GM19351 (cell line): ENCODE measurements around the gene ZFHX2.
A peak's percentile ranks its signal among the peaks of the same experiment; 100 is the strongest.

ENCODE experiments used
- ATAC-seq: cut with Tn5 transposase; IDR thresholded peaks from one replicate; pipeline ENCODE4 v1.9.1; 2021; ENCODE audit warnings: mild to moderate bottlenecking, moderate library complexity; ENCODE audit not compliant: unreplicated experiment

Gene ZFHX2

DNA sequence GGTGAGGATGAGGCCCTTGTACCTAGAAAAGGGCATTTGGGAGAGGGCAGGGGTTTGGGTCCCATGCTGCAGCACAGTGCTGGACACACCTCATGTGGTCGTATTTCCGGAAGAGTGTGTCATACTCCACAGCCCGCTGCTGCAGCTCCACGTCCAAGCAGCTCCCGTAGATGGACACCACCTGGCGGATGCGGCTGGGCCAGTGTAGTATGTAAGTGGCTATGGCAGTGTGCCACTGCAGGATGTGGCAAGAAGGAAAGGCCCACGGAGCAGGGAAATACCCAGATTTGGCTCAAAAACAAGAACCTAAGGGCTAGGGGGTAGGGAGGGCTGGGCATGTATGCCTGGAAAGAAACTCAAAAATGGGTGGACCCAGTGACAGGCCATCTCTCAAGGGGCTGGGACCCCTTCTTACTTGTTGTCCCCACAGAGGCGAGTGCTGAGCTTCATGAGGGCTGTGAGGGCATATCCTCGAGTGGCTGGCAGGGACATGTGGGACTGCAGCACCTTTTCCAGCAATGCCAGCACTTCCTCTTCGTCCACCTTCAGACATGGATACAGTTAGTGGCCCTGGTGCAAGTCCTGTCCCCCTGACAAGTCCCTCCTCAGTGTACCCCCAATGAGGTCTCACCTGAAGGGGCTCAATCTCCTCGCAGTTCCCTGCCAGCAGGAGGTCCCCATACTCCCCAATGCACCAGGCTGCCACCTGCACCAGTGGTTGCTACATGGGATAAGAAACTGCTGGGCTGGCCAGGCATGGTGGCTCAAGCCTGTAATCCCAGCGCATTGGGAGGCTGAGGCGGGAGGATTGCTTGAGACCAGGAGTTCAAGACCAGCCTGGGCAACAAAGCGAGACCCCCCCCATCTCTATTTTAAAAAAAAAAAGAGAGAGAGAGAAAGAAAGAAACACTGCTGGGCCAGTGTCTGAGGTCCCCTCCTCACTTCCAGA, 10.6 kb upstream of the ZFHX2 start:
- ATAC-seq: no peak

DNA sequence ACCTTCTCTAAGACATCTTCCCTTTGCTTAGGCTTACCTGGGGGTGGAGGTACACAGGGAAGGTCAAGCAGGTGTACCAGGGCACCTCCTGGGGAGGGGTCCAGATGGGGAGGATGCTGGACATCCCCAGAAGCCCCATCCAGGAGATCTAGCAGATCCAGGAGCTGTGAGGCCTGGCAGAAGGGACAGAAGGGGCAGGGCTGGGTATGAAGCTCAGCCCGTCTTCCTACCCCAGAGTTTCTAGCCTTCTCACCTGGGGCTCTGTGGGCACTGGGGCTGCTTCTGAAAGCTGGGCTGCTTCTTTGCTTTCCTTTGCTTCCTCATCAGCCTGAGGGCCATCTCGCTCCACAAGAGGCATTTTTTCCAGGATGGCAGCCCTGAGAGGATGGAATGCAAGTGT, 9.7 kb upstream of the ZFHX2 start:
- ATAC-seq: no peak

DNA sequence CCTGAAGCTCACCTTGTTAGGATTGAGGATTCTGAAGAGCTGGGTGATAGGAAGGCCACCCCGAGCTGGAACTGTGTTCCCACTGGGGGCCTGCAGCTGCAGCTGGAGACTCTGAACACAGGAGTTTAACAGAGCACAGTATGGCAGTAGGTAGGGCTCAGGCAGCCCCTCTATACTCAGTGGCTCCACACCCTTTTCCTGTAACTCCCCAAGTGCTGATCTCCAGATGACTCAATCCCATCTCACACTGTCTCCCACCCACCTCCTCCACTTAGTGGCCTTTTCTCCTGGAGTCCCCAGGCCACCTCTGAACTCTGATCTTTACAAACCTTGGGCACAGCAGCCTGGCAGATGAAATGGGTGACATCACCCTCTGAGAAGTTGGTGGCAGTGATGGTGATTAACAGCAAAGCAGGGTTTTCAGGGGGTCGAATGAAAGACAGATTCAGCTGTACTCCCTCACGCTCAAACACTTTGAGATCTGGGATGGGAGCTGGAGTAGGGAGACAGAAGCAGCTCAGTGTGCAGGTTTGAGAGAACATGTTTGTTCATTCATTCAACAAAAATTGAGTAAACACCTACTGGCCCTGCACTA, 8.5 kb upstream of the ZFHX2 start:
- no peak for ATAC-seq

DNA sequence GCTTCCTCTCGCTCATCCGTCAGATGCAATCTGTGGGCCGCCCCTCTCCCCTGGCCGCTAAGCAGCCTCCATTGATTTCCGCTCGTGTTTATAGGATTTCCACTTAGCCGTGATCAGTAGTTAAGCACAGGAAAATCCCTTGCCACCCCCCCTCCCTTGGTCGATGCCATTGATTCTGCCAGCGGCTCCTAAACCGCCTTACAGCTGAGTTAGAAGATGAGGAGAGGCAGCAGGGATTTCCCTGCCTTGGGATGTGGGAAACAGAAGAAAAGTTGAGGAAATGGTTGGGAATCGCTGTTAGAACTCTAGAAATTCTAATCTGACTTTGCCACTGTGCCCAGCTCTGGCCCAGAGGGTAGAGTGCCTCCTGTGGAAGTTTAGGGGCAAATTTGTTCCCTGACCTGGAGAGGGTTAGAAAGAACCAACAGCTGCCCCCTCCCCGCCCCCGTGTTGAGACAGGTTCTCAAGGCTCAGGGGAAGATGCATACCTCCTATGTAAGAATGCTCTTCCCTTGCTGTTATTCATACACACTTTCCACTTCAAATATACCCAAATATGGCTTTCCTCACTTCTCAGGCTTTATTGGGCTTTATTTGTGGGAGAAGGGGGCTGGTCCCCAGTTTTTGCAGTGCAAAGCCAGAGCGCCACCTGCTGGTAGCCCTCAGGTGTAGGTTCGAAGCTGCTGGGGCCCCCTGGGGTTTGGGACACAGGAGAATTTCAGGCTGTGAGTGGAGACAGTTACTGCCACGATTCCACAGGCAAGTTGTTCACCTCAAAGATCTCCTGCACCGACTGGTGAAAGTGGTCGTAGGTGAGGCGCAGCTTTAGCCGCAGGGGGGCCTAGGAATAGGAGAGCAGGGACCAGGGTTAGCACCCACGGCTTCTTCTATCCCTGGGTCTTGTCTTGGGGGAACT, 7.7 kb upstream of the ZFHX2 start:
- no peak for ATAC-seq

- no peak for ATAC-seq
These were observed 6.9 kb upstream of the ZFHX2 start for GRCh38 chr14:23558346-23559009.

- no peak for ATAC-seq
These were observed 6.4 kb upstream of the ZFHX2 start for GRCh38 chr14:23557946-23558345.

- ATAC-seq: no peak
These were observed 6.0 kb upstream of the ZFHX2 start for GRCh38 chr14:23557521-23557920.

GRCh38 chr14:23556700-23557440, 5.3 kb upstream of the ZFHX2 start:
- ATAC-seq: no peak

DNA sequence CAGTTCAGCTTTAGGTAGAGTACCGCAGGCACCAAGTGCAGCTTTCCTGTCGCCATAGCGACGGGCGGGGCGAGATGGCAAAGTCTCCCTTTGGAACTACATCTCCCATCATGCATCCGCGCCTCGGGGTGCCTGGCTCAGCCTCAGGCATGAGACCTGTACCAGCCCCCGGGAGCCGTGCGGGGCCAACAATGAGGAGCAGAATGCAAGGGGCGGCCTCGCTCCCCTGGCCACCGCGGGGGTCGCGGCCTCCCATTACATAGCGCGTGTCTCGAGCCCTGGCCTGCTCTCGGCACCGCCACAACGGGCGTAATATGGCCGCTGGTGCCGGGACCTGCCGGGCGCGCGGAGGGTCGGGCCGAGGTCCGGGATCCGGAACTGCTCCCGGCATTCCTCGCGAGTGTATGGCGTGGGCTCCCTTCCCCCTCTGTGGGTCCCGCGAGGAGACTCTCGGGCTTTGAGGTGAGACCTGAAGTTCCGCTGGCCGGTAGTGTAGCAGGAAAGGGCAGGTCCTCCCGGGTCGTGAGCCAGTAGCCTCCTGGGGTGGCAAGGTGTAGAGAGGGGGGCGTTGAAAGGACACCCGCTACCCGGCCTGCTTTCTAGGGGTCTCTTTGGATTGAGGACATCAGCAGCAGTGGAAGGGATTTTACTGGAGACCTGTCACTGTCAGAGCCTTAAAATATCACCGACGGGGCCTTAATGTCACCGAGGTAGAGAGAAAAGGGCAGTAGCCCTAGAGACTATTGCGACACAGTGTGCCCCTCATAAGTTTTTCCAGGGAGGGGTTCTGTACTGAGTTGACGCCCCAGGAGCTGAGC, 4.5 kb upstream of the ZFHX2 start, which contains the start of gene THTPA:
Gene THTPA (plus strand): TSS at position 390 of the 818 bp plus-strand sequence. CDS start 487 bp downstream, outside the sequence.
- peak; percentile 82 for ATAC-seq

GRCh38 chr14:23555533-23555881, 3.9 kb upstream of the ZFHX2 start:
- peak; percentile 2 for ATAC-seq

DNA sequence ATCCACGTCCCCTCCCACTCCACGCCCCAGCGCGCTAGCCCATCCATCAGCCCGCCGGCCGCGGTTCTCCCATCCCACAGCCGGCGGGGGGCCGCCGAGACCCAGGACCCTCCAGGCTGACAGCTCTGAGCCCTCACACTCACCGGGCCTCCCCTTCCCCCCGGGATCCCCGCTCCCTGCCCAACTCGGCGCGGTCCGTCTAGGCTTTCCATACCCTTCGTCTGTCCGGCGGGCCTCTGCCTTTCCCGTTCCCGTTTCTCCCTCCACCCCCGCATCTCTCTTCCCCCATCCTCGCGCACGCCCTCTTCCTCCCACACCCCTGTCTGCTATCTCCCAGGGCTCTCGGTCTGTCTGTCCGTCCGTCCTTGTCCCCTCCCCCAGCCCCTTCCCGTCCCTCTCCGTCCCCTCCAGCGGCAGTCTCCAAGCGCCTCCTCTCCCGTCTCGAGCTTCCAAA, 726 bp downstream of the ZFHX2 start:
- no peak for ATAC-seq

DNA sequence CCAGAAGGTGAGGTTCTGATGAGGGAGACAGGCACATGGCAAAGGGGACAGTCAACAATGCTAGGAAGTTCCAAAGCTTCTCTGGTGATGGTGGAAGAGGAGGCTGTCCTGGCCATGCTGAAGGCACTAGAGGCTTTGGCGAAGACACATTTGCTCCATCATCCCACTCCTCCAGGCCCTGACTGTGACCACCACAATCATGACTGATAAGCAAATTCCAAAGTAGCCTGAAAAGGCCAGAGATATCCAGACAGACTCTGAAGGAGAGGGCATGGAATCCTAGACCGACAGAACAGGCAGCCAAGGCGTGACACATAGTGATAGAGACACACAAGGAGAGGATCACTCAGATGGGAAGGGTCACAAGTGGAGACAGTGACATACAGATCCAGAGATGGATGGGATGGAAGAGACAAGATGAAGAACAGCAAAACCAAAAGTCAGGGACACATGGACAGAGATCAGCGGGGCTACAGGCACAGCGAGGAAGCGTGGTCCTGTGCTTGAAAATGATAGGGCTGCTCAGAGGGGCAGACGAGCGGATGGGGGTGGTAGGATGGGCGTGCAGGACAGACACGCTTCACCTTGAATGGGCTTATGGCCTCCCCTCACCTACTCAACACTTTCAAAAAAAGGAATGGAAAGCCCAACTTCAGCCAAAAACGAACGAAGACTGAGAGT, 1.3 kb downstream of the ZFHX2 start:
- ATAC-seq: no peak

DNA sequence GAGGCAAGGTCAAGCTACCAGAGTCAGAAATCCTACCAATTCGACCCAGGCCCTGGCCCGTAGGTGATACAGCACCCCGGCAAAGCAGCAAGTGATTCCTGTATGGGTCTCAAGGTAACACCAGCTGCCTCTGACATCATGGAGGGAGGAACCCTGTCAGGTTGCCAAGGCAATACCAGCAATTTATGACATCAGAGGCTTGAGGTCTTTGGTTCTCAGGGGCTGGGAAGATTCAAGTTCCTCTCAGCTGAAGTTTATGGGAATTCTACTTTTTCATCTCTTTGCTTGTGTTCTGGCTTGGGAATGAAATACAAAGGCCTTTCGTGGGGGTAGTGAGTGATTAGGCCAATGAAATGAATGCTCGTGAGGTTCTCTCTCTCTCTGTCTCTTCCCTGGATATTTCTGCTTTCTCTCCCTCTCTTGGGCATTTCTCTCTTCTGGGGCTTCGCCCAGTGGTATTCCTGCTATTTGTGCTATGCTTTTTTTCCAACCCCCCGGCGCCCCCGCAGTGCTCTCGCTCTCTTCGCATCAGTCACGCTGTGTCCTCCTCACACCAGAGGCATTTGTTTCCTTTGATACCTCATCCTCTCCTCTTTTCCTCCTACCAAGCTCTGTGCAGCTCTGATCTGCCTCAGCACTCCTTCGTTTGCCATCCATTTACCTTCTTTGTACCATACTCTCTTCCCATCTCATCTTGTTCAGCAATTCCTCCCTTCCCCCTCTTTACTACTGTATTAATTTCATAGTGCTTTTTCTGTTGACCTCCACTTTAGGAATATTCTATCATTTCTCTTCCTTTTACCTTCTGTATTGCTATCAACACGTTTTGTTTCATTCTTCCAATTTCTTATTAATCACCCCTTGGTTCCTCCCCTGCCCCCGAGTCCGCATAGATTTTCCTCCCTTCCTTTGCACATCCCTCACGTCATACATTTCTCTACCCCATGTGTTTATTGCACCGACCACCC, 2.9 kb downstream of the ZFHX2 start:
- ATAC-seq: no peak

- ATAC-seq: no peak
These were observed 3.6 kb downstream of the ZFHX2 start for GRCh38 chr14:23547924-23548323.

- no peak for ATAC-seq
These were observed 5.0 kb downstream of the ZFHX2 start for GRCh38 chr14:23546450-23547035.

DNA sequence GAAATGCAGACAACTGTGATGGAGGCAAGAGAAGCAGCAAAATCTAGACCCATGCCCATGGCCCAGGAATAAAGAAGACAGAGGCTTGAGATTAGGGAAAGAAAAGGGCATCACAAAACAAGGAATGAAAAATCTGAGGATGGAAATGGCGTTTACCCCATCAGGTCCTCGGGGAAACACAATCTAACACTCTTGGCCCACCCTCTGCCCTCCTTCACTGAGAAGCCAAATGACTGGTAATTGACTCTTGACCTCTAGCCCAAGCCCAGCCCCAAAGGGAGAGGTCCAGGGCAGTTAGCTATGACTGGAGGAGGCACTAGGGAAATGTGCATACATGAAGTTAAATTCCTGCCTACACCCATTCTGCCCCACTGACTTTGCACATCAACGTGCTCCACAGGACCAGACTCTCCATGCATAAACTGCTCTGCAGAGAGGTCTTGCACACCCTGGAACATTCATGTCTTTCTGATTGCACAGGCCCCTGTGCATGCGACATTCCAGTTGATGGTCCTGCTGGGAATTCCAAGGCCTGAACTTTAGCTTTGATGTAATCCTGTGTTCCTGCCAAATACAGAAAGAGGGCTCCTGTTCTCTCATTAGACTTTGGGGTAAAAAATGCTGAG, 5.7 kb downstream of the ZFHX2 start:
- no peak for ATAC-seq
